ENCODE measurements around the gene CPEB1. TPM values are rescaled to one million over a fixed set of nuclear protein-coding genes. Genes with fewer than 3 reads are reported as not detected.

Gene CPEB1
- polyA plus RNA-seq, 2 of the 4 experiments (the other 2 are of a cell fraction): 2.7 to 7.0 TPM

DNA sequence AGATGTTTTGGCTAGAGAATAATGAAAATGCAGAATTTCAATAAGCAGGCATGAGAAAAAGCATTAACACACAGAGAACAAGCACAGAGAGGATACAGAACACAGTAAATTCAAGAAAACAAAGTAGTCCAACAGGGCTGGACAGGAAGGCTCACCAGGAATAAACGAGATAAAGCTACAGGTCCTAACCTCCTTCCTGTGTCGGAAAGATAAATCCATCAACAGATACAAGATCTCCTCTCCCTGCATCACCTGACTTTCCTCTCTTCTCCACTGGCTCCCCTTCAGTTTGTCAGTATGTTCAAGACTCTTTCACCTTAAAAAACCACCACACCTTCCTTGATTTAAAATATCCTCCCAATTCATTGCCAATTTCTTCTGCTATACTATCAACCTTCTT lies 11.4 kb downstream of the CPEB1 start:
- no peak overlapping the region for H3K27ac ChIP-seq
- no peaks in the 10 kb centered on the region for H3K9me3 ChIP-seq
- no peak for DNase-seq (ENCODE audit: low read depth in 1 of 2, low spot score in 1 of 2)
- no peak overlapping the region for H3K4me2 ChIP-seq
- POLR2A ChIA-PET: no interaction called here
- ATAC-seq: no peak
- 31% methylated on average over 2 of the region's 2 CpGs for WGBS (ENCODE audit: missing lambda C conversion rate)
- H3K4me1 ChIP-seq: no peaks in the 10 kb centered on the region
- TF ChIP-seq, protein P1, sequence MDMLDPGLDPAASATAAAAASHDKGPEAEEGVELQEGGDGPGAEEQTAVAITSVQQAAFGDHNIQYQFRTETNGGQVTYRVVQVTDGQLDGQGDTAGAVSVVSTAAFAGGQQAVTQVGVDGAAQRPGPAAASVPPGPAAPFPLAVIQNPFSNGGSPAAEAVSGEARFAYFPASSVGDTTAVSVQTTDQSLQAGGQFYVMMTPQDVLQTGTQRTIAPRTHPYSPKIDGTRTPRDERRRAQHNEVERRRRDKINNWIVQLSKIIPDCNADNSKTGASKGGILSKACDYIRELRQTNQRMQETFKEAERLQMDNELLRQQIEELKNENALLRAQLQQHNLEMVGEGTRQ (IDR thresholded peaks at IDR 0.05): no peak
- no peak for TF ChIP-seq EP300 (IDR thresholded peaks at IDR 0.05)
- no peak for TF ChIP-seq CHD2 (IDR thresholded peaks at IDR 0.05; ENCODE audit: low read length, partially characterized antibody)
- TF ChIP-seq CHD4 (IDR thresholded peaks at IDR 0.05; ENCODE audit: borderline replicate concordance): no peak
- no peak for TF ChIP-seq RAD21 (conservative IDR thresholded peaks at IDR 0.05 in 1 of 2, IDR thresholded peaks at IDR 0.05 in 1 of 2)
- no peak for TF ChIP-seq SMC3 (IDR thresholded peaks at IDR 0.05)
- no peak for TF ChIP-seq NR3C1 (IDR thresholded peaks at IDR 0.05)
- no peak for TF ChIP-seq ESRRA (IDR thresholded peaks at IDR 0.05; ENCODE audit: borderline replicate concordance, low read length)
- no peak for TF ChIP-seq RNF2 (IDR thresholded peaks at IDR 0.05; ENCODE audit: borderline replicate concordance, low read depth)
- TF ChIP-seq HEYL (CRISPR knock-in tag; IDR thresholded peaks at IDR 0.05): no peak
- TF ChIP-seq EHF (CRISPR knock-in tag; IDR thresholded peaks at IDR 0.05): no peak
- TF ChIP-seq, protein P2, sequence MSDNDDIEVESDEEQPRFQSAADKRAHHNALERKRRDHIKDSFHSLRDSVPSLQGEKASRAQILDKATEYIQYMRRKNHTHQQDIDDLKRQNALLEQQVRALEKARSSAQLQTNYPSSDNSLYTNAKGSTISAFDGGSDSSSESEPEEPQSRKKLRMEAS (IDR thresholded peaks at IDR 0.05): no peak
- FAIRE-seq: no peak
- CTCF ChIA-PET: interaction anchor here (0.6 kb wide), 1 partner anchor 112 kb away, joined by 3 read pairs; no protein-coding TSS in a partner anchor
- no peak overlapping the region for H3K4me3 ChIP-seq

DNA sequence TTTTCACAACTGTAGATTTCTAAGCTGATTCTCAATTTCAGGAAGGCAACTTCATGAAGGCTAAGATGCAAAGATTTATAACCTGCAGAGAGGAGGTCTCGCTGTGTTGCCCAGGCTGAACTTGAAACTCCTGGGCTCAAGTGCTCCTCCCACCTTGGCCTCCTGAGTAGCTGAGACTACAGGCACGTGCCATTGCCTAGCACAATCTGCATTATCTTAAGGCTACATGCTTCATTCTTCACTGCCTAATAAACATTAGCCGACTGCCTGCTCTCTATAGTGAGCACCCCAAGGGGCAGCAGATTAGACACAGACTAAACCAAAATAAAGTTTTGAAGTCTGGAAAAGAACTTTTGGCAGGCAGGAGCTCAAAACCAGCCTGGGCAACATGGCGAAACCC lies 17.1 kb downstream of the CPEB1 start:
- DNase-seq (ENCODE audit: low read depth in 1 of 2, low spot score in 1 of 2) (no peak), FAIRE-seq (no peak), ATAC-seq (no peak)
- CTCF ChIA-PET: interaction anchor here (0.6 to 0.8 kb wide), 2 partner anchors 26 to 218 kb away, joined by 3 to 4 read pairs; no protein-coding TSS in a partner anchor
- WGBS (ENCODE audit: missing lambda C conversion rate): 67% methylated on average over 4 of the region's 4 CpGs
- Histone ChIP-seq H3K4me2 (no peak overlapping the region), H3K27ac (no peak overlapping the region), H3K4me1 (no peaks in the 10 kb centered on the region), H3K9me3 (no peaks in the 10 kb centered on the region), H3K4me3 (no peak overlapping the region)
- TF ChIP-seq, protein P3, sequence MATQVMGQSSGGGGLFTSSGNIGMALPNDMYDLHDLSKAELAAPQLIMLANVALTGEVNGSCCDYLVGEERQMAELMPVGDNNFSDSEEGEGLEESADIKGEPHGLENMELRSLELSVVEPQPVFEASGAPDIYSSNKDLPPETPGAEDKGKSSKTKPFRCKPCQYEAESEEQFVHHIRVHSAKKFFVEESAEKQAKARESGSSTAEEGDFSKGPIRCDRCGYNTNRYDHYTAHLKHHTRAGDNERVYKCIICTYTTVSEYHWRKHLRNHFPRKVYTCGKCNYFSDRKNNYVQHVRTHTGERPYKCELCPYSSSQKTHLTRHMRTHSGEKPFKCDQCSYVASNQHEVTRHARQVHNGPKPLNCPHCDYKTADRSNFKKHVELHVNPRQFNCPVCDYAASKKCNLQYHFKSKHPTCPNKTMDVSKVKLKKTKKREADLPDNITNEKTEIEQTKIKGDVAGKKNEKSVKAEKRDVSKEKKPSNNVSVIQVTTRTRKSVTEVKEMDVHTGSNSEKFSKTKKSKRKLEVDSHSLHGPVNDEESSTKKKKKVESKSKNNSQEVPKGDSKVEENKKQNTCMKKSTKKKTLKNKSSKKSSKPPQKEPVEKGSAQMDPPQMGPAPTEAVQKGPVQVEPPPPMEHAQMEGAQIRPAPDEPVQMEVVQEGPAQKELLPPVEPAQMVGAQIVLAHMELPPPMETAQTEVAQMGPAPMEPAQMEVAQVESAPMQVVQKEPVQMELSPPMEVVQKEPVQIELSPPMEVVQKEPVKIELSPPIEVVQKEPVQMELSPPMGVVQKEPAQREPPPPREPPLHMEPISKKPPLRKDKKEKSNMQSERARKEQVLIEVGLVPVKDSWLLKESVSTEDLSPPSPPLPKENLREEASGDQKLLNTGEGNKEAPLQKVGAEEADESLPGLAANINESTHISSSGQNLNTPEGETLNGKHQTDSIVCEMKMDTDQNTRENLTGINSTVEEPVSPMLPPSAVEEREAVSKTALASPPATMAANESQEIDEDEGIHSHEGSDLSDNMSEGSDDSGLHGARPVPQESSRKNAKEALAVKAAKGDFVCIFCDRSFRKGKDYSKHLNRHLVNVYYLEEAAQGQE (IDR thresholded peaks at IDR 0.05): no peak
- TF ChIP-seq, protein P4, sequence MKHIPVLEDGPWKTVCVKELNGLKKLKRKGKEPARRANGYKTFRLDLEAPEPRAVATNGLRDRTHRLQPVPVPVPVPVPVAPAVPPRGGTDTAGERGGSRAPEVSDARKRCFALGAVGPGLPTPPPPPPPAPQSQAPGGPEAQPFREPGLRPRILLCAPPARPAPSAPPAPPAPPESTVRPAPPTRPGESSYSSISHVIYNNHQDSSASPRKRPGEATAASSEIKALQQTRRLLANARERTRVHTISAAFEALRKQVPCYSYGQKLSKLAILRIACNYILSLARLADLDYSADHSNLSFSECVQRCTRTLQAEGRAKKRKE (CRISPR knock-in tag; IDR thresholded peaks at IDR 0.05; ENCODE audit: low read depth): no peak
- TF ChIP-seq, protein P1 (IDR thresholded peaks at IDR 0.05): no peak
- TF ChIP-seq, protein P5, sequence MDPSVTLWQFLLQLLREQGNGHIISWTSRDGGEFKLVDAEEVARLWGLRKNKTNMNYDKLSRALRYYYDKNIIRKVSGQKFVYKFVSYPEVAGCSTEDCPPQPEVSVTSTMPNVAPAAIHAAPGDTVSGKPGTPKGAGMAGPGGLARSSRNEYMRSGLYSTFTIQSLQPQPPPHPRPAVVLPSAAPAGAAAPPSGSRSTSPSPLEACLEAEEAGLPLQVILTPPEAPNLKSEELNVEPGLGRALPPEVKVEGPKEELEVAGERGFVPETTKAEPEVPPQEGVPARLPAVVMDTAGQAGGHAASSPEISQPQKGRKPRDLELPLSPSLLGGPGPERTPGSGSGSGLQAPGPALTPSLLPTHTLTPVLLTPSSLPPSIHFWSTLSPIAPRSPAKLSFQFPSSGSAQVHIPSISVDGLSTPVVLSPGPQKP (IDR thresholded peaks at IDR 0.05; ENCODE audit: low read depth, low read length): no peak
- TF ChIP-seq CHD4 (IDR thresholded peaks at IDR 0.05; ENCODE audit: borderline replicate concordance) (no peak), EHMT2 (IDR thresholded peaks at IDR 0.05; ENCODE audit: low read depth) (no peak), EP300 (IDR thresholded peaks at IDR 0.05) (no peak), RCOR1 (IDR thresholded peaks at IDR 0.05; ENCODE audit: low read depth, low read length) (no peak), HDAC2 (IDR thresholded peaks at IDR 0.05) (no peak), NR3C1 (IDR thresholded peaks at IDR 0.05) (no peak), TFCP2L1 (CRISPR knock-in tag; IDR thresholded peaks at IDR 0.05) (no peak), SMC3 (IDR thresholded peaks at IDR 0.05) (no peak), CBX8 (IDR thresholded peaks at IDR 0.05) (no peak), CEBPB (IDR thresholded peaks at IDR 0.05) (no peak)
- TF ChIP-seq, protein P6, sequence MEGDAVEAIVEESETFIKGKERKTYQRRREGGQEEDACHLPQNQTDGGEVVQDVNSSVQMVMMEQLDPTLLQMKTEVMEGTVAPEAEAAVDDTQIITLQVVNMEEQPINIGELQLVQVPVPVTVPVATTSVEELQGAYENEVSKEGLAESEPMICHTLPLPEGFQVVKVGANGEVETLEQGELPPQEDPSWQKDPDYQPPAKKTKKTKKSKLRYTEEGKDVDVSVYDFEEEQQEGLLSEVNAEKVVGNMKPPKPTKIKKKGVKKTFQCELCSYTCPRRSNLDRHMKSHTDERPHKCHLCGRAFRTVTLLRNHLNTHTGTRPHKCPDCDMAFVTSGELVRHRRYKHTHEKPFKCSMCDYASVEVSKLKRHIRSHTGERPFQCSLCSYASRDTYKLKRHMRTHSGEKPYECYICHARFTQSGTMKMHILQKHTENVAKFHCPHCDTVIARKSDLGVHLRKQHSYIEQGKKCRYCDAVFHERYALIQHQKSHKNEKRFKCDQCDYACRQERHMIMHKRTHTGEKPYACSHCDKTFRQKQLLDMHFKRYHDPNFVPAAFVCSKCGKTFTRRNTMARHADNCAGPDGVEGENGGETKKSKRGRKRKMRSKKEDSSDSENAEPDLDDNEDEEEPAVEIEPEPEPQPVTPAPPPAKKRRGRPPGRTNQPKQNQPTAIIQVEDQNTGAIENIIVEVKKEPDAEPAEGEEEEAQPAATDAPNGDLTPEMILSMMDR (IDR thresholded peaks at IDR 0.05): no peak
- TF ChIP-seq, protein P7, sequence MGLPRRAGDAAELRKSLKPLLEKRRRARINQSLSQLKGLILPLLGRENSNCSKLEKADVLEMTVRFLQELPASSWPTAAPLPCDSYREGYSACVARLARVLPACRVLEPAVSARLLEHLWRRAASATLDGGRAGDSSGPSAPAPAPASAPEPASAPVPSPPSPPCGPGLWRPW (IDR thresholded peaks at IDR 0.05): no peak
- POLR2A ChIA-PET: no interaction called here

Data from A549 (cell line).